ENCODE measurements around the gene MYH11.
"Not testable (repeated sequence)": the region's sequence is repeated elsewhere in the genome, so short reads cannot be mapped to it uniquely, and the experiment has no call there.

MYH11 gene

GRCh38 chr16:15876503-15876902 is 19.7 kb upstream of the MYH11 start:
- DNase-seq (ENCODE audit: low read depth): no peak

GRCh38 chr16:15874745-15875314 is 18.0 kb upstream of the MYH11 start:
- peak; percentile 44 for DNase-seq (ENCODE audit: low read depth)

GRCh38 chr16:15873737-15874136 is 16.9 kb upstream of the MYH11 start:
- no peak for DNase-seq (ENCODE audit: low read depth)

- no peak for DNase-seq (ENCODE audit: low read depth)
Measured at GRCh38 chr16:15873301-15873700, 16.5 kb upstream of the MYH11 start.

GRCh38 chr16:15870011-15870410 is 13.2 kb upstream of the MYH11 start:
- no peak for DNase-seq (ENCODE audit: low read depth)

- DNase-seq (ENCODE audit: low read depth): no peak
Measured at GRCh38 chr16:15866451-15866850, 9.6 kb upstream of the MYH11 start.

- no peak for DNase-seq (ENCODE audit: low read depth)
Measured at GRCh38 chr16:15865742-15866141, 8.9 kb upstream of the MYH11 start.

GRCh38 chr16:15864939-15865338 is 8.1 kb upstream of the MYH11 start:
- no peak for DNase-seq (ENCODE audit: low read depth)

GRCh38 chr16:15861996-15862395 is 5.2 kb upstream of the MYH11 start:
- DNase-seq (ENCODE audit: low read depth): no peak

GRCh38 chr16:15858921-15859668 is 2.3 kb upstream of the MYH11 start:
- DNase-seq (ENCODE audit: low read depth): no peak

GRCh38 chr16:15857724-15858560 is 1.1 kb upstream of the MYH11 start:
- DNase-seq (ENCODE audit: low read depth): no peak

GRCh38 chr16:15856182-15856581 is 646 bp downstream of the MYH11 start:
- DNase-seq (ENCODE audit: low read depth): no peak

- DNase-seq (ENCODE audit: low read depth): no peak
Measured at GRCh38 chr16:15855704-15856003, 1.2 kb downstream of the MYH11 start.

GRCh38 chr16:15854906-15855703 is 1.7 kb downstream of the MYH11 start:
- DNase-seq (ENCODE audit: low read depth): no peak

GRCh38 chr16:15854061-15854460 is 2.8 kb downstream of the MYH11 start:
- DNase-seq (ENCODE audit: low read depth): no peak

- DNase-seq (ENCODE audit: low read depth): no peak
Measured at GRCh38 chr16:15853021-15853420, 3.8 kb downstream of the MYH11 start.

GRCh38 chr16:15850555-15850954 is 6.3 kb downstream of the MYH11 start:
- DNase-seq (ENCODE audit: low read depth): not testable (repeated sequence)

- no peak for DNase-seq (ENCODE audit: low read depth)
Measured at GRCh38 chr16:15849209-15849981, 7.4 kb downstream of the MYH11 start.

GRCh38 chr16:15847611-15848175 is 9.1 kb downstream of the MYH11 start:
- DNase-seq (ENCODE audit: low read depth): no peak

GRCh38 chr16:15846510-15846909 is 10.3 kb downstream of the MYH11 start:
- DNase-seq (ENCODE audit: low read depth): no peak

GRCh38 chr16:15843635-15844279 is 13.1 kb downstream of the MYH11 start:
- DNase-seq (ENCODE audit: low read depth): peak; percentile 3

Data from GM04504 (cell line).